ENCODE measurements around the gene ZNF593.

ZNF593 gene

DNA sequence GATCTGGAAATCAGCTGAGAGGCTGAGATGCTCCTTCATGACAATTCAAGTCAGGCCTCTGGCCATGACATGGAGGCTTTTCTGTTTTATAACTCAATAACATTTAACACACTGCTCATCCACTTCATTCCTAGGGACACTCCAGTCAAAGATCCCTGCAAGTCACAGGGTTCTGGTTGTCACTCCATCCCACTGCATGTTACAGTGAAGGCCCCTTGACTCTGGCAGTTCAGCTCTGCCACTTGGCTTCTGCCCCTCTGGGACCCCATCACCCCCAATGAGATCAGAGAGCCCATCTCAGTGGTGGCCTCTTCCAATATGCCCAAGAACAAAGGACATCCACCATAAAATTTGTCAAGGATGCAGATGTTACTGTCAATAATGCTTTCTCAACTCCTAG is 20.8 kb upstream of the ZNF593 start:
- no peak for DNase-seq (ENCODE audit: low spot score)

DNA sequence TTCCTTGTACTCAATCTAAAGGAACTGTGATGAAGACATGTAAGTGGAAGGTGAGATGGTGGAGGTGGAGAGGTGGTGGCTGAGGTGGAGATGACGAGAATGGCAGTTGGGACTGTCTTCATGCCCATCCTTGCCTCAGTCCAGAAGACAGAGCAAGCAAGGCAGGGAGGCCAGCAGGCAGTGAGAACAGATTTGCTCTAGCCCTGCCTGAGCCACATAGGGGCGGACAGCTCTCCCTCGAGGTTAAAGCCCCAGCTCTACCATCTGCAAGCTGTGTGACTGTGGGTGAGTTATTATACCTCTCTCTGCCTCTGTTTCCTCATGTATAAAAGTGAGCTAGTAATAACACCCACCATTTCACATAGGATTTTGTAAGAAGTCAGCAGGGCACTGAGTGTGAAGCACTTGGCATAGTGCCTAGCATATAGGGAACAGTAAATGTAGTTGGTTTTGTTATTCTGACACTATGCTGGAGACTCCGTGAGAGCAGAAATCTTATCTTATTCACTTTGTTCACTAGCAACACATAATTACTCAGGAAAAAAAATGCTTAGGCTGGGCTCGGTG is 15.7 kb upstream of the ZNF593 start:
- DNase-seq (ENCODE audit: low spot score): no peak

GRCh38 chr1:26154750-26155149 is 15.0 kb upstream of the ZNF593 start:
- no peak for DNase-seq (ENCODE audit: low spot score)

DNA sequence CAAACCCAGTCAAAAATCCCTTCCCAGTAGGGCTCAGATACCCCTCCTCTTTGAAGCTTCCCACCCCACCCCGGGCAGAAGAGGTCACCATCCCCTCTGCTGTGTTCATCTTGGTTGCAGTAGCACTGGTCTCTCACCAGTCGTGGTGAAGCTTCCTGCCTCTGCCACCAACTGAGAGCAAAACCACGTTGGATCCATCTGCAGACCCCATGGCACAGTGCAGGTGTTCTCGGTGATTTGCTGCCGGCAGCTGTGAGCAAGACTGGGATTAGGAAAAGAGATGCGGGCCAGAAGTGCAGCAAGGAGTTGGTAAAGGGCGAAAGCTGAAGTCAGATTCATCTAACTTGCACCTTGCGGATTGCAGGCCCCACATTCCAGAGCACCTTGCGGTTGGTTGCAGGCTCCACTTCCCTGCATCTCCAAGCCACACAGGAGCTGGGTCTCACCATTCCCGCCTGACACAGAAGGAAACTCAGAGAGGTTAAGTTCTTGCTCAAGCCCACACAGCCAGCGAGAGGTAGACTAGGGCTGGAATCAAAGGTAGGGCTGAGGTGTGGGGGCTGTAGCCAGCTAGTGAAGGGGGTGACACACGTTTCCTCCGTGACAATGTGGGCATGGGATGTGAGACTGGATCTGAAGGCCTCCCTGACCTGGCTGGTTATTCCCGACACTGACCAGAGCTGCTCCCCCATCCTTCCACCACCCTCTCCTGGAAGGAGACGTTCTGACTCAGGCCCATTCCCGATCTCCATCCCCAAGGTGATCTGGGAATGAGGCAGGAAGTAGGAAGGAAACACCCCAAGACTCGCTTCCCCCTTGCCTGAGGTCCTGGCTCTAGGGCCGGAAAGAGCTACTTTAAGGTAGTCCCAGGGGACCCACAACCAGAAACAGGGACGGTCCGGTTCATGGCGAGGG is 14.1 kb upstream of the ZNF593 start:
- DNase-seq (ENCODE audit: low spot score): no peak

DNA sequence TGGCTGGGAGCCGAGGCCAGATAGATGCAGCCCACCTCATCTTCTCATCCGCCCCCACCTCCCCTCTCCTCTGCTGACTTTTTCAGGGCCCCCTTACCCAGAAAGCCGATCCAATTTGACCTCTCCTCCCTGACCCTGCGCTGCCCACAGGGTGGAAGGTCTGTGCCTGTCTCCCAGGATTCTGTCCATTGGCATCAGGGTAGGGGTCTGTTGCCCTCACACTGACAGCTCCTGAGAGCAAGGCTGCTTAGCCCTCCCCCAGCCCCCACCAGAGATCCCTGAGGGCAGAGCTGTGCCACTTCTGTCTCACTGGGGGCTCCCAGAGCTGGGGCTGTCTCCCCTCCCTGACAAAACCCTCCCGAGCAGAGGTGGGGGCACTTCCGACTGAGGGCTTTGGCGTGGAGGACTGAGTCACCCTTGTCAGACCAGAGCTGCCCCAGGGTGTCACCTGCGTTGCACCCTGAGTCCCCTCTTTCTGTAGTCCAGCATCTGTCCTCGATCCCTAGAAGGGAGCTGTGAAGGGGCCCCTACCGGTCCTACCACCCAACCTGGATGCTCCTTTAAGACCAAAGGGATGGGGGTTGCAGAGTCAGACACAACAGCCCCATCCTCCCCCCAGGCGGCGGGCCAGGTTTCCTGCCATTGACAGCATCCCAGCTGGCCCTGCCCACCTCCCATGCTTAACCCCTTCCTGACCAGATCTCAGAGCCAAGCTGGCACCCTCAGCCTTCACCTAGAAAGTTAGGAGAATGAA is 13.2 kb upstream of the ZNF593 start:
- no peak for DNase-seq (ENCODE audit: low spot score)

- no peak for DNase-seq (ENCODE audit: low spot score)
Observed at GRCh38 chr1:26158271-26158907, 11.3 kb upstream of the ZNF593 start.

DNA sequence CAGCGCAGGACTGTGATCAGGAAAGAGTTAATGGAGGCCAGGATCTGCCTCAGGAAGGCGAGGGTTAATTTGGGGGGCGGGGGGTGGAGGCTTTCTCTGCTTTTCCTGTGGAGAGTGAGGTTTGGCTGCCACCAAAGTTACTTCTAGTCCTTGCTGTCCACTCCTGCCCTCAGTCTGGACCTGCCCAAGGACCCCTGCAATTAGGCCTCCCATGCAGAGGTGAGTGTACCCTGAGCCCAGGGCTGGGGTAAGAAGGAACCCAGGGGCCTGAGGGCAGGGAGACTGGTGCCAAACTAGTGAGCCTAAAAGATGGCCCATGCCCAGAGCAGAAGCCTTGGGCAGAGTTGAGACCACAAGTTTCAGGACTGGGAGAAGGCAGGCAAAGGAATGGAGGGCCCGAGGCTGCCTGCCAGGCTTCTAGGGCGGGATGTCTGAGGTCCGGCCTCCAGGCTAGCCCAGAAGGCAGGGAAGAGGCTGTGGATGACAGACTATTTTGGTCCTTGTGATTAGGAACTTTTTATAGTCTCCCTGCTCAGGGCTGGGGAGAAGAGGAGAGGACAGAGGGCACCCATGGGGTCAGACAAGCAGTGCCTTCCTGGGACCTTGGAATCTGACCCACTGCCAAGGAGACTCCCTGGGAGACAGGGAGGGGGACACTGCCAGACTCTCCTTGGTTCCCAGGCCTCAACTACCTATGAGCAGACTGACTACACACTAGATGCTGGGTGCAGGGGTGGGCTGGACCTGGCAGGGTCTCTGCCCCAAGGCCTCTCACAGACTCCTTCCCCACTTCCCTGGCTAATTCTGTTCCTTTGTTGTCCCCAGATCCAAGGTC is 10.6 kb upstream of the ZNF593 start, which contains the start of gene FAM110D:
TSS of gene FAM110D (plus strand) at position 172 of the 835 bp plus-strand sequence. CDS start 2,213 bp downstream, outside the sequence.
- no peak for DNase-seq (ENCODE audit: low spot score)

GRCh38 chr1:26159743-26160039 is 10.0 kb upstream of the ZNF593 start:
- no peak for DNase-seq (ENCODE audit: low spot score)

- DNase-seq (ENCODE audit: low spot score): no peak
Observed at GRCh38 chr1:26160527-26161414, 8.9 kb upstream of the ZNF593 start.

- peak; percentile 60 for DNase-seq (ENCODE audit: low spot score)
Observed at GRCh38 chr1:26161415-26162219, 8.1 kb upstream of the ZNF593 start.

DNA sequence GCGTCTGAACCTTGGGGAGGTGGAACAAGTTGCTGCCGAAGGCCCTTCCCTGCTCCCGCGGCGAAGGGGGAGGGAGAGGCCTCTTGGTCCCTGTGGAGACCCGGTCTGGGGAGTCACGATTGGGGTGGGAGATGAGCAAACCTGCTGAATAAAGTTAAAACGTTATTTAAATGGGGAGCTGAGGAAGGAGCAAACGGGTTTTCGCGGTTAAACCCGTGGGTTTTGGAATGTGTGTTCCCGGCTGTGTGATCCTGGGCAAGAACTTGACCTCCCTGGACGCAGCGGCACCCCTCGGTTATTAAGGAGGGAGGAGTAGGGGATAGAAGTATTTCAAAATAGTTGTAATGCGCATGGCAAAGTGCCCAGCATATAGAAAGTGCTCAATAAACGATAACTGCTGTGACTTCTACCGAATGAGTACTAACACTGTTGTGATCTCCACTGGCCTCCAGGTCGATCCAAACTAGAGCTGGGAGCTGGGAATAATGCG is 7.4 kb upstream of the ZNF593 start:
- peak; percentile 53 for DNase-seq (ENCODE audit: low spot score)

- DNase-seq (ENCODE audit: low spot score): no peak
Observed at GRCh38 chr1:26163684-26164035, 6.0 kb upstream of the ZNF593 start.

GRCh38 chr1:26164036-26164860 is 5.5 kb upstream of the ZNF593 start:
- peak; percentile 56 for DNase-seq (ENCODE audit: low spot score)

DNA sequence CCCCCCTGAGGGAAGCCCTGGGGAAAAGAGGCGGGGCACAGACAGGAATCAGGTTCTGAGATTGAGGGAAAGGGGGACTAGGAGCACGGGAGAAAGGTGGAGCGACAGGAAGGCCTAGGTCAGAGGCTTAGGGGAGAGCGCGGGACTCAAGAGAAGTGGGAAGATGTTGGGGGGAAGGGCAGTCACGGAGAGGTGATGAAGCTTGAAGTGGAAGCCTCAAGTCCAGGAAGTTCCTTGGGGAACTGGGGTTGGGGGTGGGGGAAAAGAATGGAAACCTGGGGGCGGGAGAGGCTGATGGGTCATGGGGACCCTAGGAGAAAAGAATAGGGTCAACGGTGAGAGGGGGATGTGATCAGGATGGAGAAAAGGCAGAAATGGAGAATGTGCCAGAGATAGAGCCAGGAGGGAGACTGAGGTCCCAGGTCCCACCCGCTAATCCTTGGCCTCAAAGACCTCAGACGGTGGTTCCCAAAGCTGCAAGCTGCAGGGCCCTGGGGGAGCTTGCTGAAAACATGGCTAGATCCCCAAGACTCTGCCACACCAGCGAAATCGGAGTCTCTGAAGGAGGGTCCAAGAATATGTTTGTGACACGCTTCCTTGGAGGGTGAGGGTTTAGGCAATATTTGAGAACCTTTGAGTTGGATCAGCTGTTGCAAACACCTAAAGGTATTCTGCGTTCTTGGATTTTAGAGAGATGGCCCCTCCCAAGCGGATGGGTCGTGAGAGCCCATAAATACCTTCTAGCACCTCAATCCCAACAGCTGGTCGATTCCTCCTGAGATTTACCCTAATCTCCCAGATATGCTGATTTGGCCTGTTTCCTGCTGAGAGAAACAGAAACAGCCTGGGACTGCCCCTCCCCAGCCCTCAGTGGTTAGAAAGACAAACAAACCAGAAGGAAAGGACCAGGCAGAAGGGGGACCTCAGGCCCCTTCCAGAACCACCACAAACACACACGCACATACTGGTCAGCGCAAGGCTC is 4.6 kb upstream of the ZNF593 start:
- DNase-seq (ENCODE audit: low spot score): no peak

DNA sequence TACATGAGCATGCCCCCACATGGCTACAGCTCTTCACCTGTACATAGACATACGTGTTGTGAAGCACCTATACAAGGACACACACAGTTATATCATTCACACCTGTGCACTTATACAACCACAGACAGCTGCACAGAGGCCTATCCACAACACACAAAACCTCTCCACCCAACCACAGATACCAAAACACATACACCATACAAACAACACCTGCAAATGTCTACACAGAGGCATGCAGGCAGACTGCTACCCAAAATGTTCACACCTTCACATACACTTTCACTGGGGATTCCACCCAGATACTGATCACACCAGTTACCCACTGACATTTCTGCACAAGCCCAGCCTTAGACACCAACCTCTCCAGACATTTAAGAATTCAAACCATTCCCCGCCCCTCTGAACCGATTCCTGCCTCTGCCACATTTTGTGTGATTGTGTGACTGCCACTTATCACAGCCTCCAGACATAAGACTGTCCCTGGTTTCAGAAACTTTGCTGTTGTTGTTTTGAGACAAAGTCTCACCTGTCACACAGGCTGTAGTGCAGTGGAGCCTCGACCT is 2.9 kb upstream of the ZNF593 start:
- DNase-seq (ENCODE audit: low spot score): no peak

GRCh38 chr1:26168410-26169197 is 1.1 kb upstream of the ZNF593 start, which contains the start of gene C1orf232:
Gene C1orf232, minus strand, starts transcription at chr1:26168963. Its CDS starts 464 bp downstream, at chr1:26168499.
- DNase-seq (ENCODE audit: low spot score): peak; percentile 17
